ENCODE results near the gene MAN2B2.
"Not testable (repeated sequence)": the region's sequence is repeated elsewhere in the genome, so short reads cannot be mapped to it uniquely, and the experiment has no call there.

Gene MAN2B2

GRCh38 chr4:6672131-6672530 is 97.1 kb downstream of the MAN2B2 start:
- TF ChIP-seq POLR2A (IDR thresholded peaks at IDR 0.05; ENCODE audit: low read depth, low read length) (no peak), TAF1 (IDR thresholded peaks at IDR 0.05; ENCODE audit: borderline replicate concordance, low read depth, low read length) (no peak), POLR2AphosphoS5 (IDR thresholded peaks at IDR 0.05; ENCODE audit: low read depth, low read length) (no peak)
- no peak for FAIRE-seq

GRCh38 chr4:6672541-6673190 is 97.7 kb downstream of the MAN2B2 start:
- FAIRE-seq; DNase-seq (ENCODE audit: insufficient read length): not testable (repeated sequence)

More at GRCh38 chr4:6672131-6672530, 97.1 kb downstream of the MAN2B2 start:
- DNase-seq (ENCODE audit: insufficient read length): no peak
